K562 treated with DMSO at 1 percent for 12 hours (cell line): ENCODE results near the gene CFAP45. TPM values are rescaled to one million over a fixed set of nuclear protein-coding genes. Genes with fewer than 3 reads are reported as not detected.

Experiments used
- total RNA-seq: library from RNA; unstranded; fragments of 300-600 nt; gene quantifications from 2 replicates; pipeline ENCODE4 v1.2.3, GENCODE V29; 2022; ENCODE audit not compliant: insufficient read depth

Gene CFAP45, protein sequence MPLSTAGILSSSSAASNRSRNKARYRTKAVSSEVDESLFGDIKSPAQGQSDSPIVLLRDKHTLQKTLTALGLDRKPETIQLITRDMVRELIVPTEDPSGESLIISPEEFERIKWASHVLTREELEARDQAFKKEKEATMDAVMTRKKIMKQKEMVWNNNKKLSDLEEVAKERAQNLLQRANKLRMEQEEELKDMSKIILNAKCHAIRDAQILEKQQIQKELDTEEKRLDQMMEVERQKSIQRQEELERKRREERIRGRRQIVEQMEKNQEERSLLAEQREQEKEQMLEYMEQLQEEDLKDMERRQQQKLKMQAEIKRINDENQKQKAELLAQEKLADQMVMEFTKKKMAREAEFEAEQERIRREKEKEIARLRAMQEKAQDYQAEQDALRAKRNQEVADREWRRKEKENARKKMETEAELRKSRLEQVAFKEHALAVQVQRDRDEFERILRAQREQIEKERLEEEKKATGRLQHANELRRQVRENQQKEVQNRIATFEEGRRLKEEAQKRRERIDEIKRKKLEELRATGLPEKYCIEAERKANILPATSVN
- total RNA-seq: 0.77 TPM in 1 of 2 replicates, not detected in the other

GRCh38 chr1:159900086-159900680 is at the start of gene CFAP45:
TSS of gene CFAP45 (minus strand) at chr1:159900165. CDS start at chr1:159900098, 67 bp downstream.

GRCh38 chr1:159945483-159946241 is 45.7 kb upstream of the CFAP45 start, which contains the start of gene IGSF9:
TSS of gene IGSF9 (minus strand) at chr1:159945613. CDS start at chr1:159943454, 2,159 bp downstream.

DNA sequence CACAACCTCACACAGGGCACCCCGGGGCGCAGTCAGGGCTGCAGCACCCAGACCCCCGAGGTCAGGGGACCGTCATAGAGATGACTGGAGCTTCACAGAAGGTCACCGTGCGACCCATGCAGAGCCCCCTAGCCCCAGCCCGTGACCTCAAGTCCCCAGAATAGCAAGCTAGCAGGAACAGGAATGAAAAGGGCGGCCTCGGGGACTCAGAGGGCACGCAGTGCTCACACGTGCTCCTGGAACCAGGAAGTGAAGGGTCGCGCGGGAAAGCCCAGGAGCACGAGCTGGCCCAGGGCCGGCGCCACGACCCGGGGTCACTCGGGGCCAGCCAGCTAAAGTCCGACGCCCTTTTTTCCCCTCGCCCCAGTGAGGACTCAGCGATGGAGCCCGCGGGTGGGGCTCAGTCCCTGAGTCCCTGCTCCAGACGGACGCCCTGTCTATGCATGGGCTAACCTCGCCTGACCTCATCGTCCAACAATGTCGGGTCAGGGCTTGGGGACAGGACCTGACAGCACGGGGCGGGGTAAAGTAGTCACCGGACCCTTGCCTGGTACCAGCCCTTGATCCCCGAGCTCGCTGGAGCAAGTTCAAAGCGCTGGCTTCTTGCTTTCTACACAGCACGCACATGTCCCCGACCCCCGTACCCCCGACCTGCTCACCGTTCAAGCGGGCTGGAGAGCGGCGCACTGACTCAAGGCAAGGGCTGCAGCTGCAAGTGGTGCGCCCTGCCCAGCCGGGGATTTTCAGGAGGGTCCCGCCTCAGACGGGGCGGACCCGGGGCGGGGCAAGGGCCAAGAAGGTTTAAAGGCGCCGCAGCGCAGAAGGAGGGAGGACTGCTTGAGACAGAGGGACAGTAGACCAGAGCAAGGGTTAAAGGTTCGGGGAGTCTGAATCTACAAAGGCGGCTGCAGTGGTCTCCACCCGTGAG is 25.1 kb upstream of the CFAP45 start, which contains the start of gene TAGLN2:
TAGLN2 (minus strand) TSS at position 717 of the 928 bp plus-strand sequence. CDS start 4,998 bp downstream, outside the sequence.

GRCh38 chr1:159862557-159862956 is 37.4 kb downstream of the CFAP45 start, which contains the start of gene VSIG8:
TSS of gene VSIG8 (minus strand) at chr1:159862657. CDS start at chr1:159862521, 136 bp downstream.

GRCh38 chr1:159826441-159827101 is 73.4 kb downstream of the CFAP45 start, which contains the start of gene SLAMF8:
TSS of gene SLAMF8 (plus strand) at chr1:159826873. CDS start at chr1:159826899, 26 bp downstream.

Other genes with a start within 250 kb of the CFAP45 start
- not detected in 2 replicates for gene CRP, start 185.6 kb downstream of the CFAP45 start, total RNA-seq
- gene DUSP23, start 119.2 kb downstream of the CFAP45 start, total RNA-seq: 43.1 and 84.7 TPM in 2 replicates
- not detected in 2 replicates for gene FCRL6, start 97.8 kb downstream of the CFAP45 start, total RNA-seq
- not detected in 2 replicates for gene SLAMF8, start 73.3 kb downstream of the CFAP45 start, total RNA-seq
- gene VSIG8, start 37.5 kb downstream of the CFAP45 start, total RNA-seq: not detected in 2 replicates
- gene TAGLN2, start 25.3 kb upstream of the CFAP45 start, total RNA-seq: 369 and 386 TPM in 2 replicates
- gene IGSF9, start 45.4 kb upstream of the CFAP45 start, total RNA-seq: not detected in 2 replicates
- gene SLAMF9, start 54.1 kb upstream of the CFAP45 start, total RNA-seq: not detected in 2 replicates
- 1.6 and 3.5 TPM in 2 replicates for gene PIGM, start 131.8 kb upstream of the CFAP45 start, total RNA-seq
- not detected in 2 replicates for gene KCNJ10, start 170.0 kb upstream of the CFAP45 start, total RNA-seq
- gene KCNJ9, start 181.4 kb upstream of the CFAP45 start, total RNA-seq: not detected in 2 replicates
- 20.7 and 21.0 TPM in 2 replicates for gene IGSF8, start 198.5 kb upstream of the CFAP45 start, total RNA-seq
- not detected in 2 replicates for gene ATP1A2, start 215.6 kb upstream of the CFAP45 start, total RNA-seq